Measurements from ENCODE around the gene COLEC12.

COLEC12 gene

GRCh38 chr18:373780-374179, 126.7 kb downstream of the COLEC12 start:
- TF ChIP-seq ARNTL (CRISPR knock-in tag; IDR thresholded peaks at IDR 0.05; ENCODE audit: borderline replicate concordance, low read depth) (no peak), OSR1 (CRISPR knock-in tag; IDR thresholded peaks at IDR 0.05) (no peak), CSRNP3 (CRISPR knock-in tag; IDR thresholded peaks at IDR 0.05) (no peak), ISL1 (CRISPR knock-in tag; IDR thresholded peaks at IDR 0.05) (no peak), PPARA (CRISPR knock-in tag; IDR thresholded peaks at IDR 0.05; ENCODE audit: borderline replicate concordance) (no peak), ZNF8 (CRISPR knock-in tag; IDR thresholded peaks at IDR 0.05) (no peak), POU6F1 (CRISPR knock-in tag; IDR thresholded peaks at IDR 0.05; ENCODE audit: borderline replicate concordance, low read depth) (no peak), CSDC2 (CRISPR knock-in tag; IDR thresholded peaks at IDR 0.05) (no peak), ZC3H10 (CRISPR knock-in tag; IDR thresholded peaks at IDR 0.05) (no peak), TOX (CRISPR knock-in tag; IDR thresholded peaks at IDR 0.05; ENCODE audit: borderline replicate concordance) (no peak), ESRRG (CRISPR knock-in tag; IDR thresholded peaks at IDR 0.05) (no peak), SNAI2 (CRISPR knock-in tag; IDR thresholded peaks at IDR 0.05) (no peak), ZNF70 (CRISPR knock-in tag; IDR thresholded peaks at IDR 0.05) (no peak), ZNF565 (CRISPR knock-in tag; conservative IDR thresholded peaks at IDR 0.05; ENCODE audit: low read depth) (no peak), ZFP30 (CRISPR knock-in tag; IDR thresholded peaks at IDR 0.05) (no peak), BACH2 (CRISPR knock-in tag; IDR thresholded peaks at IDR 0.05; ENCODE audit: borderline replicate concordance) (no peak), RARB (CRISPR knock-in tag; IDR thresholded peaks at IDR 0.05) (no peak)
- TF ChIP-seq, protein P1, sequence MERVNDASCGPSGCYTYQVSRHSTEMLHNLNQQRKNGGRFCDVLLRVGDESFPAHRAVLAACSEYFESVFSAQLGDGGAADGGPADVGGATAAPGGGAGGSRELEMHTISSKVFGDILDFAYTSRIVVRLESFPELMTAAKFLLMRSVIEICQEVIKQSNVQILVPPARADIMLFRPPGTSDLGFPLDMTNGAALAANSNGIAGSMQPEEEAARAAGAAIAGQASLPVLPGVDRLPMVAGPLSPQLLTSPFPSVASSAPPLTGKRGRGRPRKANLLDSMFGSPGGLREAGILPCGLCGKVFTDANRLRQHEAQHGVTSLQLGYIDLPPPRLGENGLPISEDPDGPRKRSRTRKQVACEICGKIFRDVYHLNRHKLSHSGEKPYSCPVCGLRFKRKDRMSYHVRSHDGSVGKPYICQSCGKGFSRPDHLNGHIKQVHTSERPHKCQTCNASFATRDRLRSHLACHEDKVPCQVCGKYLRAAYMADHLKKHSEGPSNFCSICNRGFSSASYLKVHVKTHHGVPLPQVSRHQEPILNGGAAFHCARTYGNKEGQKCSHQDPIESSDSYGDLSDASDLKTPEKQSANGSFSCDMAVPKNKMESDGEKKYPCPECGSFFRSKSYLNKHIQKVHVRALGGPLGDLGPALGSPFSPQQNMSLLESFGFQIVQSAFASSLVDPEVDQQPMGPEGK (CRISPR knock-in tag; IDR thresholded peaks at IDR 0.05; ENCODE audit: borderline replicate concordance) = no peak
- TF ChIP-seq, protein P2, sequence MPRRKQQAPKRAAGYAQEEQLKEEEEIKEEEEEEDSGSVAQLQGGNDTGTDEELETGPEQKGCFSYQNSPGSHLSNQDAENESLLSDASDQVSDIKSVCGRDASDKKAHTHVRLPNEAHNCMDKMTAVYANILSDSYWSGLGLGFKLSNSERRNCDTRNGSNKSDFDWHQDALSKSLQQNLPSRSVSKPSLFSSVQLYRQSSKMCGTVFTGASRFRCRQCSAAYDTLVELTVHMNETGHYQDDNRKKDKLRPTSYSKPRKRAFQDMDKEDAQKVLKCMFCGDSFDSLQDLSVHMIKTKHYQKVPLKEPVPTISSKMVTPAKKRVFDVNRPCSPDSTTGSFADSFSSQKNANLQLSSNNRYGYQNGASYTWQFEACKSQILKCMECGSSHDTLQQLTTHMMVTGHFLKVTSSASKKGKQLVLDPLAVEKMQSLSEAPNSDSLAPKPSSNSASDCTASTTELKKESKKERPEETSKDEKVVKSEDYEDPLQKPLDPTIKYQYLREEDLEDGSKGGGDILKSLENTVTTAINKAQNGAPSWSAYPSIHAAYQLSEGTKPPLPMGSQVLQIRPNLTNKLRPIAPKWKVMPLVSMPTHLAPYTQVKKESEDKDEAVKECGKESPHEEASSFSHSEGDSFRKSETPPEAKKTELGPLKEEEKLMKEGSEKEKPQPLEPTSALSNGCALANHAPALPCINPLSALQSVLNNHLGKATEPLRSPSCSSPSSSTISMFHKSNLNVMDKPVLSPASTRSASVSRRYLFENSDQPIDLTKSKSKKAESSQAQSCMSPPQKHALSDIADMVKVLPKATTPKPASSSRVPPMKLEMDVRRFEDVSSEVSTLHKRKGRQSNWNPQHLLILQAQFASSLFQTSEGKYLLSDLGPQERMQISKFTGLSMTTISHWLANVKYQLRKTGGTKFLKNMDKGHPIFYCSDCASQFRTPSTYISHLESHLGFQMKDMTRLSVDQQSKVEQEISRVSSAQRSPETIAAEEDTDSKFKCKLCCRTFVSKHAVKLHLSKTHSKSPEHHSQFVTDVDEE (CRISPR knock-in tag; IDR thresholded peaks at IDR 0.05) = no peak
- TF ChIP-seq, protein P3, sequence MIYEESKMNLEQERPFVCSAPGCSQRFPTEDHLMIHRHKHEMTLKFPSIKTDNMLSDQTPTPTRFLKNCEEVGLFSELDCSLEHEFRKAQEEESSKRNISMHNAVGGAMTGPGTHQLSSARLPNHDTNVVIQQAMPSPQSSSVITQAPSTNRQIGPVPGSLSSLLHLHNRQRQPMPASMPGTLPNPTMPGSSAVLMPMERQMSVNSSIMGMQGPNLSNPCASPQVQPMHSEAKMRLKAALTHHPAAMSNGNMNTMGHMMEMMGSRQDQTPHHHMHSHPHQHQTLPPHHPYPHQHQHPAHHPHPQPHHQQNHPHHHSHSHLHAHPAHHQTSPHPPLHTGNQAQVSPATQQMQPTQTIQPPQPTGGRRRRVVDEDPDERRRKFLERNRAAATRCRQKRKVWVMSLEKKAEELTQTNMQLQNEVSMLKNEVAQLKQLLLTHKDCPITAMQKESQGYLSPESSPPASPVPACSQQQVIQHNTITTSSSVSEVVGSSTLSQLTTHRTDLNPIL (CRISPR knock-in tag; IDR thresholded peaks at IDR 0.05; ENCODE audit: low read depth) = no peak
- ATAC-seq = no peak

DNA sequence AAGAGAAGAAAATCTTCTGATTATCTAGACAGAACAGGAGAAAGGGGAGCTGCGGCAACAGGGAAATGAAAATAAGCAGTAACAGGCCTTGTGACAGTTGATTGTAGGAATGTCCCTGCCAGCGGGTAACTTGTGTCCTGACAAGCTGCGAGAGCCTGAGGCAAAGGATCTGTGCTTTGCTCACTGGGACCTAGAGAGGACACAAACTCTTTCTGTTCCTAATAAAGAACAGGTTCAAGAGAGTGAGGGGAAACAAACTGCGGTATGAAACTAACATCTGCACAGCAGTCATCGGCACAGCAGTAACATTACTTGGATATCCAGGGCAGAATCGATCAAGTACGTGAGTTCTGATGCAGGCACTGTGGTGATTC, 128.9 kb downstream of the COLEC12 start:
- peak; percentile 56 for ATAC-seq

DNA sequence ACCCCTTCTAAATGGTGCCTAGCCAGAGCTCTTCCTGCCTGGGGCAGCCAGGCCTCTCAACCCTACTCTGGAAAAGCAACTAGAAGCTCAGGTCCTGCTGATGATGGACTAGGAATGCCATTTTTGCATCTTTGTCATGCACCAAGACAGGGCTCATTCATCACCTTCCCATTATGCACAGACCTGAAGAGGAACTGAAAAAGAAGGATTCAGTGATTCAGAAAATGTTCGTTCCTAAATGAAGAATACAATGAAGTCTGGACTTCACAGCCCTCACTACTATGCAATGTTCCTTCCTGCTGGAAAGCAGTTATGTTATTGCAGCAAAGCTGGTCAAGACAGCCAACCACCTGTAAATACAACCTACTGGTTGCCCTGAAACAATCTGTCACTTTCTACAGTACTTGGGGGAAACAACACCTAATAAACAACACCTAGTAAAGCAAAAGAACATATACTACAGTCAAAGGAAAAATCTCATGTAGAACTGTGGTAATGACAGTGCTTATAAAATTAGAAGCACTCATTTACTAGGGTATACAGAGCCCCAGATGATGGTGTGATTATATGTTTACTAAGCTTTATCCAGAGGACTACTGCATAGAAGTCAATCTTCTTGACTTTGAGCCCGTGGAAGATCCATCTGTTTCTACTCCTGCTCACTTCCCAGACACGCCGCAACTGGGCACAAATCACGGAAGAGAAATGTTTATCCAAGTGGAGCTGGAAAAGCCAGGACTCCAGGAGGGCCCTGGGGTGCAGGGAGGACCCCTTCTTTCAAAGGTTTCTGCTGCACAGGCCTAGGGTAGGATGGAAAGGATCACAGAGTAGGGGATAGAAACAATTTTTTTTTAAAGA, 129.5 kb downstream of the COLEC12 start:
- peak; percentile 50 for ATAC-seq
- TF ChIP-seq POU6F1 (CRISPR knock-in tag; IDR thresholded peaks at IDR 0.05; ENCODE audit: borderline replicate concordance, low read depth) (no peak), BACH2 (CRISPR knock-in tag; IDR thresholded peaks at IDR 0.05; ENCODE audit: borderline replicate concordance) (no peak), OSR1 (CRISPR knock-in tag; IDR thresholded peaks at IDR 0.05) (no peak), PPARA (CRISPR knock-in tag; IDR thresholded peaks at IDR 0.05; ENCODE audit: borderline replicate concordance) (no peak), CSDC2 (CRISPR knock-in tag; IDR thresholded peaks at IDR 0.05) (no peak), ISL1 (CRISPR knock-in tag; IDR thresholded peaks at IDR 0.05) (no peak), ESRRG (CRISPR knock-in tag; IDR thresholded peaks at IDR 0.05) (no peak), SNAI2 (CRISPR knock-in tag; IDR thresholded peaks at IDR 0.05) (no peak), ZNF8 (CRISPR knock-in tag; IDR thresholded peaks at IDR 0.05) (no peak), ZNF565 (CRISPR knock-in tag; conservative IDR thresholded peaks at IDR 0.05; ENCODE audit: low read depth) (no peak)
- TF ChIP-seq, protein P1 (CRISPR knock-in tag; IDR thresholded peaks at IDR 0.05; ENCODE audit: borderline replicate concordance) = no peak

More for the DNA sequence above, 128.9 kb downstream of the COLEC12 start:
- TF ChIP-seq ZNF70 (CRISPR knock-in tag; IDR thresholded peaks at IDR 0.05) (no peak), ZNF8 (CRISPR knock-in tag; IDR thresholded peaks at IDR 0.05) (peak; percentile 85; the same call in 1 of the 2 replicates)

Measured in SK-N-SH treated with all-trans-retinoic acid at 6 μM for 48 hours (cell line).